B cell (primary cell): ENCODE results near the gene TNNT1. TPM values are rescaled to one million over a fixed set of nuclear protein-coding genes. Genes with fewer than 3 reads are reported as not detected.

ENCODE experiments used
- ATAC-seq: fragments of 200-7000 bp; cut with Tn5 transposase; one replicate; pipeline ENCODE4 v1.10.0; 2021; ENCODE audit warnings: low read depth, mild to moderate bottlenecking, moderate number of reproducible peaks, moderate library complexity
- CTCF ChIA-PET: fragments of 350-600 bp; sonication (Branson Sonifier 250); formaldehyde crosslinking; loops from one replicate; lab custom pipeline; 2021; ENCODE audit warnings: antibody characterized with exemption, inconsistent platforms; lab: Charles Lee
- POLR2A ChIA-PET: fragments of 350-600 bp; sonication (Branson Sonifier 250); formaldehyde crosslinking; loops from one replicate; lab custom pipeline; 2021; ENCODE audit warnings: antibody characterized with exemption; lab: Charles Lee
- DNase-seq: peaks from one replicate; pipeline ENCODE4 v3.0.0; 2013
- H2AFZ ChIP-seq: 2 replicates; pipeline ENCODE4 v1.6.1; 2012; ENCODE audit warnings: mild to moderate bottlenecking, low read depth, low read length; ENCODE audit not compliant: insufficient read depth, poor library complexity, severe bottlenecking
- H3K27ac ChIP-seq, 2 donors: 1 replicate in 1 of 2; 2 replicates in 1 of 2; pipeline ENCODE4 v1.5.1; 2012 to 2013; ENCODE audit warnings: low read length in 2 of 2, mild to moderate bottlenecking in 2 of 2, moderate library complexity in 1 of 2
- H3K27me3 ChIP-seq, 4 experiments: fragments of 200-600 bp in 1 of 4; sonication (generic) in 1 of 4; replicated peaks in 1 of 4; 1 replicate in 2 of 4; 2 replicates in 2 of 4; pipeline versions ENCODE4 v1.6.1 to v1.7.0; 2013 to 2016; ENCODE audit warnings: low read length in 3 of 4, mild to moderate bottlenecking in 2 of 4, mixed read lengths in 1 of 4, moderate library complexity in 1 of 4; ENCODE audit not compliant: insufficient read depth in 4 of 4, control insufficient read depth in 3 of 4; ENCODE audit errors: control extremely low read depth in 1 of 4
- H3K36me3 ChIP-seq, 2 experiments: replicated peaks in 1 of 2; 1 replicate in 1 of 2; 2 replicates in 1 of 2; pipeline versions ENCODE4 v1.6.1 to v1.7.1; 2013; ENCODE audit warnings: low read length in 1 of 2; ENCODE audit not compliant: insufficient read depth in 2 of 2, control insufficient read depth in 1 of 2; ENCODE audit errors: control extremely low read depth in 1 of 2, extremely low read depth in 1 of 2
- H3K4me1 ChIP-seq, 2 donors: fragments of 200-600 bp in 1 of 2; sonication (generic) in 1 of 2; 1 replicate in 1 of 2; 2 replicates in 1 of 2; pipeline versions ENCODE4 v1.5.1 to v1.6.1; 2013 to 2017; ENCODE audit warnings: low read length in 2 of 2; ENCODE audit not compliant: control insufficient read depth in 2 of 2, insufficient read depth in 2 of 2
- H3K4me2 ChIP-seq: replicated peaks from 2 replicates; pipeline ENCODE3; 2012; ENCODE audit warnings: mild to moderate bottlenecking, low read depth, low read length; ENCODE audit not compliant: poor library complexity, severe bottlenecking
- H3K4me3 ChIP-seq, 5 experiments: fragments of 200-600 bp in 1 of 5; sonication (generic) in 1 of 5; 1 replicate in 3 of 5; 2 replicates in 2 of 5; pipeline versions ENCODE4 v1.5.1 to v1.7.0; 2011 to 2016; ENCODE audit warnings: low read length in 4 of 5, mild to moderate bottlenecking in 4 of 5, low read depth in 2 of 5, control low read depth in 1 of 5, moderate library complexity in 1 of 5; ENCODE audit not compliant: insufficient read depth in 1 of 5; ENCODE audit errors: control extremely low read depth in 1 of 5, extremely low read depth in 1 of 5
- H3K79me2 ChIP-seq: fragments of 200-600 bp; sonication (generic); one replicate; pipeline ENCODE4 v1.6.0; 2016; ENCODE audit warnings: low read length; ENCODE audit not compliant: control insufficient read depth, insufficient read depth
- H3K9ac ChIP-seq: fragments of 200-600 bp; sonication (generic); 2 replicates; pipeline ENCODE4 v1.6.1; 2017; ENCODE audit warnings: mild to moderate bottlenecking, low read length, moderate library complexity
- H3K9me3 ChIP-seq, 3 donors: one replicate each; pipeline versions ENCODE4 v1.6.1 to v1.7.1; 2013; ENCODE audit warnings: low read length in 2 of 3; ENCODE audit not compliant: control insufficient read depth in 2 of 3, insufficient read depth in 1 of 3; ENCODE audit errors: control extremely low read depth in 1 of 3
- H4K20me1 ChIP-seq: 2 replicates; pipeline ENCODE4 v1.6.0; 2012; ENCODE audit warnings: mild to moderate bottlenecking, low read length; ENCODE audit not compliant: insufficient read depth, control insufficient read depth, poor library complexity, severe bottlenecking
- H3K27ac Mint-ChIP-seq: one replicate; pipeline ENCODE4 v1.8.0; 2021; ENCODE audit warnings: mixed read lengths
- H3K27me3 Mint-ChIP-seq: one replicate; pipeline ENCODE4 v1.8.0; 2021; ENCODE audit warnings: mixed read lengths
- H3K4me1 Mint-ChIP-seq: one replicate; pipeline ENCODE4 v1.8.0; 2021; ENCODE audit warnings: mixed read lengths
- H3K4me3 Mint-ChIP-seq: one replicate; pipeline ENCODE4 v1.8.0; 2021; ENCODE audit warnings: mixed read lengths
- H3K9me3 Mint-ChIP-seq: one replicate; pipeline ENCODE4 v1.8.0; 2022; ENCODE audit warnings: mixed read lengths; ENCODE audit not compliant: insufficient read depth
- EZH2 ChIP-seq: IDR thresholded peaks from 2 replicates; pipeline ENCODE4 v1.6.1; 2012; ENCODE audit warnings: borderline replicate concordance, low read depth, mild to moderate bottlenecking, moderate library complexity, low read length; ENCODE audit not compliant: insufficient read depth, poor library complexity, severe bottlenecking
- WGBS: methylation state at CpG from one replicate; pipeline ENCODE4 v1.1.5; 2013; ENCODE audit warnings: missing lambda C conversion rate; ENCODE audit not compliant: insufficient coverage; 5-methylcytosine and 5-hydroxymethylcytosine counted together
- intact Hi-C: fragments of 100-400 bp; cut with micrococcal nuclease; formaldehyde crosslinking; loops from one replicate; pipeline ENCODE4 v1.10.0; 2022
- polyA plus RNA-seq: library from polyadenylated mRNA; depleted of rRNA; stranded (reverse); fragments of >200 nt; gene quantifications from 2 replicates; pipeline ENCODE4 v1.2.3, GENCODE V29; 2012
- total RNA-seq, 2 donors: library from RNA; stranded (reverse); fragments of 120-200 nt in 1 of 2; gene quantifications; 1 replicate in 1 of 2; 2 replicates in 1 of 2; pipeline versions ENCODE4 v1.2.3 to v1.2.4, GENCODE V29; 2013 to 2022
- TF ChIP-seq, protein P1 (sequence below): fragments of 200-600 bp; IDR thresholded peaks from one replicate; pipeline ENCODE4 v1.8.0; 2022; ENCODE audit warnings: antibody characterized with exemption, mild to moderate bottlenecking

Gene TNNT1
- total and polyA plus RNA-seq, 2 donors (not counting 1 experiment from before 2014, with no cell fraction given), result not detected

DNA sequence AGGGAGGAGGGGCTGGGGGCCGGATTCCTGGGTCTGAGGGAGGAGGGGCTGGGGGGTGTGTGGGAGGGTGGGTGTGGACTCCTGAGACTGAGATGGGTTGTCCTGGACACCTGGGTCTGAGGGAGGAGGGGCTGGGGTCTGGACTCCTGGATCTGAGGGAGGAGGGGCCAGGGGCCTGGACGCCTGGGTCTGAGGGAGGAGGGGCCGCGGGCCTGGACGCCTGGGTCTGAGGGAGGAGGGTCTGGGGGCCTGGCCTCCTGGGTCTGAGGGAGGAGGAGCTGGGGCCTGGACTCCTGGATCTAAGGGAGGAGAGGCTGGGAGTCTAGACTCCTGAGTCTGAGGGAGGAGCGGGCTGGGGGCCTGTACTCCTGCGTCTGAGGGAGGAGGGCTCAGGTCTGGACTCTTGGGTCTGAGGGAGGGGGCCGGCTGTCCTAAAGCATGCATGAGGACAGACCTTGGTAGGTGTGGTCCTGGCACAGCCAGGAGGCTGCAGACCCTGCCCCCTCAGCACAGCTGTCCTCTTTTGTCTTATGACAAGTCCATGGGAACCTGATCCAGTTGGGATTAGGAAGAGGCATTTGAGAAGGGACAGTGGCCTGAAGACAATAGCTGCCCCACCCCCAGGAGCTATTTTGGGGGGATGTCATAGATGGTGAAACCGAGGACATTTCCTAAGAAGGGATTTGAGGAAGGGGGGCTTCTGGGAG, 1.3 kb downstream of the TNNT1 start:
- ATAC-seq (no peak), DNase-seq (no peak)
- H3K4me1 ChIP-seq, result peaks cover 14% of the 10 kb centered on the region in 2 donors
- H3K36me3 ChIP-seq, result no peaks in the 10 kb centered on the region
- no peak overlapping the region for H3K27ac ChIP-seq
- no peak overlapping the region for H3K4me2 ChIP-seq
- ChIA-PET CTCF (interaction anchor here (0.5 to 1.3 kb wide), 2 partner anchors 350 to 362 kb away, joined by 3 read pairs; no protein-coding TSS in a partner anchor), POLR2A (interaction anchor here (0.7 kb wide), 1 partner anchor 418 kb away, joined by 4 read pairs; no protein-coding TSS in a partner anchor)
- no peaks in the 10 kb centered on the region for H3K79me2 ChIP-seq
- peaks cover 0 to 21% (median 3%) of the 10 kb centered on the region in 3 donors for H3K9me3 ChIP-seq
- intact Hi-C loops, result no loop called here
- no peak overlapping the region for H2AFZ ChIP-seq
- Mint-ChIP-seq H3K27ac (no peak overlapping the region), H3K4me3 (no peak overlapping the region), H3K27me3 (peaks cover 47% of the 10 kb centered on the region), H3K9me3 (peaks cover 5% of the 10 kb centered on the region), H3K4me1 (peaks cover 10% of the 10 kb centered on the region)
- no peak overlapping the region for H3K9ac ChIP-seq
- no peak overlapping the region for H3K4me3 ChIP-seq
- 66% methylated on average over 6 of the region's 9 CpGs for WGBS
- no peaks in the 10 kb centered on the region for H4K20me1 ChIP-seq
- peaks cover 0 to 65% (median 31%) of the 10 kb centered on the region in 4 experiments for H3K27me3 ChIP-seq
- TF ChIP-seq EZH2, result no peak
- TF ChIP-seq, protein P1, sequence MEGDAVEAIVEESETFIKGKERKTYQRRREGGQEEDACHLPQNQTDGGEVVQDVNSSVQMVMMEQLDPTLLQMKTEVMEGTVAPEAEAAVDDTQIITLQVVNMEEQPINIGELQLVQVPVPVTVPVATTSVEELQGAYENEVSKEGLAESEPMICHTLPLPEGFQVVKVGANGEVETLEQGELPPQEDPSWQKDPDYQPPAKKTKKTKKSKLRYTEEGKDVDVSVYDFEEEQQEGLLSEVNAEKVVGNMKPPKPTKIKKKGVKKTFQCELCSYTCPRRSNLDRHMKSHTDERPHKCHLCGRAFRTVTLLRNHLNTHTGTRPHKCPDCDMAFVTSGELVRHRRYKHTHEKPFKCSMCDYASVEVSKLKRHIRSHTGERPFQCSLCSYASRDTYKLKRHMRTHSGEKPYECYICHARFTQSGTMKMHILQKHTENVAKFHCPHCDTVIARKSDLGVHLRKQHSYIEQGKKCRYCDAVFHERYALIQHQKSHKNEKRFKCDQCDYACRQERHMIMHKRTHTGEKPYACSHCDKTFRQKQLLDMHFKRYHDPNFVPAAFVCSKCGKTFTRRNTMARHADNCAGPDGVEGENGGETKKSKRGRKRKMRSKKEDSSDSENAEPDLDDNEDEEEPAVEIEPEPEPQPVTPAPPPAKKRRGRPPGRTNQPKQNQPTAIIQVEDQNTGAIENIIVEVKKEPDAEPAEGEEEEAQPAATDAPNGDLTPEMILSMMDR, result no peak

DNA sequence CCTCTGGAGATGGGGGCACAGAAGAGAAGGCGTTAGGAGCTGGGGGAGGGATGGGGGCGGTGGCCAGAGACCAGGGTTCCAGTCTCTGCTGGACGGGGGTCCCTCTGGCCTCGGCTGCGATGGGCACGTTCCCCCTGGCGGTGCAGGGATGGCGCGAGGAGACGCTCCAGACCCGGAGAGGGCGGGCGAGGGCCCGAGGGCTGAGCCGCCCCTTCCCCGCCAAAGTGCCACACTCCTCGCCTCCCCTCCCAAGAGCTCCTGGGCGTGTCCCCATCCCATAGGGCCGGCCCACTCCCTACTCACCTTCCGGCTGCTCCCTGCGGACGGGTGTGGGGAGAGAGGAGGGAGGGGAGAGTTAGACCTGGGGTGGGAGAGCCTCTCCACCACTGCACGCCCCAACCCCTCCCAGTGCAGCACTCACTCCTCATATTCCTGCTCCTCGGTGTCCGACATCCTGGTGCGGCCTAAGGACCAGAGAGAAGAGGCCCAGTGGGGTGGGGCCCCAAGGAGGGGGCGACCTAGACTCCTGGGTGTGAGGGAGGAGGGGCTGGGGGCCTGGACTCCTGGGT, 2.2 kb downstream of the TNNT1 start:
- DNase-seq (no peak), ATAC-seq (no peak)
- Histone ChIP-seq H3K79me2 (no peaks in the 10 kb centered on the region), H3K27ac (no peak overlapping the region), H3K9ac (no peak overlapping the region), H3K4me3 (no peak overlapping the region), H3K9me3 (peaks cover 0 to 14% (median 0%) of the 10 kb centered on the region in 3 donors), H4K20me1 (no peaks in the 10 kb centered on the region), H3K4me1 (peaks cover 14% of the 10 kb centered on the region in 2 donors), H3K4me2 (no peak overlapping the region), H3K36me3 (no peaks in the 10 kb centered on the region), H2AFZ (no peak overlapping the region), H3K27me3 (peaks cover 0 to 70% (median 32%) of the 10 kb centered on the region in 4 experiments)
- Mint-ChIP-seq H3K4me1 (peaks cover 5% of the 10 kb centered on the region), H3K4me3 (no peak overlapping the region), H3K9me3 (peaks cover under 1% of the 10 kb centered on the region), H3K27me3 (peaks cover 47% of the 10 kb centered on the region), H3K27ac (no peak overlapping the region)
- POLR2A ChIA-PET, result interaction anchor here (0.5 to 0.7 kb wide), 2 partner anchors 25 to 419 kb away, joined by 4 read pairs; no protein-coding TSS in a partner anchor
- intact Hi-C loops, result no loop called here
- no peak for TF ChIP-seq EZH2
- TF ChIP-seq, protein P1, result no peak
- WGBS, result 6% methylated on average over 11 of the region's 27 CpGs
- CTCF ChIA-PET, result interaction anchor here (0.8 to 1.3 kb wide), 2 partner anchors 238 to 351 kb away, joined by 3 read pairs; no protein-coding TSS in a partner anchor
